ENCODE measurements around the gene EIF2B5. TPM values are rescaled to one million over a fixed set of nuclear protein-coding genes. Genes with fewer than 3 reads are reported as not detected.

Gene EIF2B5
- total and polyA plus RNA-seq, 9 of the 15 experiments (the other 6 are each of a cell fraction or from before 2014, with no cell fraction given) = 19.1 to 92.4 (median 74.0) TPM

DNA sequence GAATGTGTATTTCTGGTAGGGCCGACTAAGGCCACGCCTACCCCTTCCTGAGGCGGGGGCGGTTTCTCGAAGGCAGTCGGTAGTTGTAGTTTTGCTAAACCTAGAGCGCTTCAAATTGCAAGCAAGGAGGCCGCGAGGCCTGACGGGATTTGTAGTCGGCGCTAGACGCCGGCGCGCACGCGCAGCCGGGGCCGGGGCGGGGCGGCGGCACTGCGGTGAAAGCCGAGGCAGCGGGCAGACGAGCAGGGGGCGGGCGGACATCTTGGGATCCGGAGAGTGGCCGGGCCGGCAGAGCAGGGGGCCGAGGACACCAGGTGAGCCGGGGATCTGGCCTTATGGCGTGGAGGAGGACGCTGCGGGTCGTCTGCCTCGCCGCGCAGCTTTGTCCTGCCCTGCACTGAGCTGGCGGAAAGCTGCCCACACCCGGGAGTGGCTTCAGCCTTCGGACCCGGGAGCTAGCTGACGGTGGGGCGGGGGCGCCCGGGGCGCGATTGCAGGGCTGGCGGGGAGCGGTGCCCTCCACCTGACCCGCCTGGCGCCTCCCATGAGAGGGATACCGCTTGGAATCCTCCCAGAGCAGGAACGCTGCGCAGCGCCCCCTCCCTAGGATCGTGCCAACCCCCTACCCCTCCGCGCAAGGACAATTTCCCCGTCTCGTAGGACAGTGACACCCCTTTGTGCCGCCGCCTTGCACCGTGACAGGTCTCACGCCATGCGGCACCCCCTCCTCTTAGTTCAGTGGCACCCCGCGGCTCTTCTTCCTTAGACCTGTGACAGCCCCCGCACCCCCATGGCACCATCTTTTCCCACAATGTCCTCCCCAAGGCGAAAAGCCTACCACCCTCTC lies 39.7 kb downstream of the EIF2B5 start, which contains the start of gene AP2M1 (continued):
- TF ChIP-seq YY1 (IDR thresholded peaks at IDR 0.05; ENCODE audit: borderline replicate concordance in 1 of 3, control insufficient read depth in 1 of 3, extremely low read depth in 1 of 3, insufficient read depth in 3 of 3, insufficient read length in 1 of 3, insufficient replicate concordance in 2 of 3, low read depth in 1 of 3, low read length in 2 of 3) (peak; percentile 57 to 94 (median 92)), NFRKB (IDR thresholded peaks at IDR 0.05; ENCODE audit: low read depth) (peak; percentile 32; the same call in 1 of the 2 replicates), ZFX (CRISPR knock-in tag; IDR thresholded peaks at IDR 0.05) (peak; percentile 69), SMARCA4 (IDR thresholded peaks at IDR 0.05) (0 out of 2 replicates have a peak, but pooled peaks have one; percentile 20), ELF1 (tag; IDR thresholded peaks at IDR 0.05) (peak; percentile 83), ZNF140 (CRISPR knock-in tag; IDR thresholded peaks at IDR 0.05) (no peak)
- TF ChIP-seq, protein P1, sequence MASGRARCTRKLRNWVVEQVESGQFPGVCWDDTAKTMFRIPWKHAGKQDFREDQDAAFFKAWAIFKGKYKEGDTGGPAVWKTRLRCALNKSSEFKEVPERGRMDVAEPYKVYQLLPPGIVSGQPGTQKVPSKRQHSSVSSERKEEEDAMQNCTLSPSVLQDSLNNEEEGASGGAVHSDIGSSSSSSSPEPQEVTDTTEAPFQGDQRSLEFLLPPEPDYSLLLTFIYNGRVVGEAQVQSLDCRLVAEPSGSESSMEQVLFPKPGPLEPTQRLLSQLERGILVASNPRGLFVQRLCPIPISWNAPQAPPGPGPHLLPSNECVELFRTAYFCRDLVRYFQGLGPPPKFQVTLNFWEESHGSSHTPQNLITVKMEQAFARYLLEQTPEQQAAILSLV (tag; IDR thresholded peaks at IDR 0.05) = no peak
- TF ChIP-seq, protein P2, sequence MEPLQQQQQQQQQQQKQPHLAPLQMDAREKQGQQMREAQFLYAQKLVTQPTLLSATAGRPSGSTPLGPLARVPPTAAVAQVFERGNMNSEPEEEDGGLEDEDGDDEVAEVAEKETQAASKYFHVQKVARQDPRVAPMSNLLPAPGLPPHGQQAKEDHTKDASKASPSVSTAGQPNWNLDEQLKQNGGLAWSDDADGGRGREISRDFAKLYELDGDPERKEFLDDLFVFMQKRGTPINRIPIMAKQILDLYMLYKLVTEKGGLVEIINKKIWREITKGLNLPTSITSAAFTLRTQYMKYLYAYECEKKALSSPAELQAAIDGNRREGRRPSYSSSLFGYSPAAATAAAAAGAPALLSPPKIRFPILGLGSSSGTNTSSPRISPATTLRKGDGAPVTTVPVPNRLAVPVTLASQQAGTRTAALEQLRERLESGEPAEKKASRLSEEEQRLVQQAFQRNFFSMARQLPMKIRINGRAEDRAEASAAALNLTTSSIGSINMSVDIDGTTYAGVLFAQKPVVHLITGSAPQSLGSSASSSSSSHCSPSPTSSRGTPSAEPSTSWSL (CRISPR knock-in tag; IDR thresholded peaks at IDR 0.05; ENCODE audit: borderline replicate concordance) = 0 out of 2 replicates have a peak, but pooled peaks have one; percentile 69
- TF ChIP-seq, protein P3, sequence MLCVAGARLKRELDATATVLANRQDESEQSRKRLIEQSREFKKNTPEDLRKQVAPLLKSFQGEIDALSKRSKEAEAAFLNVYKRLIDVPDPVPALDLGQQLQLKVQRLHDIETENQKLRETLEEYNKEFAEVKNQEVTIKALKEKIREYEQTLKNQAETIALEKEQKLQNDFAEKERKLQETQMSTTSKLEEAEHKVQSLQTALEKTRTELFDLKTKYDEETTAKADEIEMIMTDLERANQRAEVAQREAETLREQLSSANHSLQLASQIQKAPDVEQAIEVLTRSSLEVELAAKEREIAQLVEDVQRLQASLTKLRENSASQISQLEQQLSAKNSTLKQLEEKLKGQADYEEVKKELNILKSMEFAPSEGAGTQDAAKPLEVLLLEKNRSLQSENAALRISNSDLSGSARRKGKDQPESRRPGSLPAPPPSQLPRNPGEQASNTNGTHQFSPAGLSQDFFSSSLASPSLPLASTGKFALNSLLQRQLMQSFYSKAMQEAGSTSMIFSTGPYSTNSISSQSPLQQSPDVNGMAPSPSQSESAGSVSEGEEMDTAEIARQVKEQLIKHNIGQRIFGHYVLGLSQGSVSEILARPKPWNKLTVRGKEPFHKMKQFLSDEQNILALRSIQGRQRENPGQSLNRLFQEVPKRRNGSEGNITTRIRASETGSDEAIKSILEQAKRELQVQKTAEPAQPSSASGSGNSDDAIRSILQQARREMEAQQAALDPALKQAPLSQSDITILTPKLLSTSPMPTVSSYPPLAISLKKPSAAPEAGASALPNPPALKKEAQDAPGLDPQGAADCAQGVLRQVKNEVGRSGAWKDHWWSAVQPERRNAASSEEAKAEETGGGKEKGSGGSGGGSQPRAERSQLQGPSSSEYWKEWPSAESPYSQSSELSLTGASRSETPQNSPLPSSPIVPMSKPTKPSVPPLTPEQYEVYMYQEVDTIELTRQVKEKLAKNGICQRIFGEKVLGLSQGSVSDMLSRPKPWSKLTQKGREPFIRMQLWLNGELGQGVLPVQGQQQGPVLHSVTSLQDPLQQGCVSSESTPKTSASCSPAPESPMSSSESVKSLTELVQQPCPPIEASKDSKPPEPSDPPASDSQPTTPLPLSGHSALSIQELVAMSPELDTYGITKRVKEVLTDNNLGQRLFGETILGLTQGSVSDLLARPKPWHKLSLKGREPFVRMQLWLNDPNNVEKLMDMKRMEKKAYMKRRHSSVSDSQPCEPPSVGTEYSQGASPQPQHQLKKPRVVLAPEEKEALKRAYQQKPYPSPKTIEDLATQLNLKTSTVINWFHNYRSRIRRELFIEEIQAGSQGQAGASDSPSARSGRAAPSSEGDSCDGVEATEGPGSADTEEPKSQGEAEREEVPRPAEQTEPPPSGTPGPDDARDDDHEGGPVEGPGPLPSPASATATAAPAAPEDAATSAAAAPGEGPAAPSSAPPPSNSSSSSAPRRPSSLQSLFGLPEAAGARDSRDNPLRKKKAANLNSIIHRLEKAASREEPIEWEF (CRISPR knock-in tag; IDR thresholded peaks at IDR 0.05) = no peak
- TF ChIP-seq, protein P4, sequence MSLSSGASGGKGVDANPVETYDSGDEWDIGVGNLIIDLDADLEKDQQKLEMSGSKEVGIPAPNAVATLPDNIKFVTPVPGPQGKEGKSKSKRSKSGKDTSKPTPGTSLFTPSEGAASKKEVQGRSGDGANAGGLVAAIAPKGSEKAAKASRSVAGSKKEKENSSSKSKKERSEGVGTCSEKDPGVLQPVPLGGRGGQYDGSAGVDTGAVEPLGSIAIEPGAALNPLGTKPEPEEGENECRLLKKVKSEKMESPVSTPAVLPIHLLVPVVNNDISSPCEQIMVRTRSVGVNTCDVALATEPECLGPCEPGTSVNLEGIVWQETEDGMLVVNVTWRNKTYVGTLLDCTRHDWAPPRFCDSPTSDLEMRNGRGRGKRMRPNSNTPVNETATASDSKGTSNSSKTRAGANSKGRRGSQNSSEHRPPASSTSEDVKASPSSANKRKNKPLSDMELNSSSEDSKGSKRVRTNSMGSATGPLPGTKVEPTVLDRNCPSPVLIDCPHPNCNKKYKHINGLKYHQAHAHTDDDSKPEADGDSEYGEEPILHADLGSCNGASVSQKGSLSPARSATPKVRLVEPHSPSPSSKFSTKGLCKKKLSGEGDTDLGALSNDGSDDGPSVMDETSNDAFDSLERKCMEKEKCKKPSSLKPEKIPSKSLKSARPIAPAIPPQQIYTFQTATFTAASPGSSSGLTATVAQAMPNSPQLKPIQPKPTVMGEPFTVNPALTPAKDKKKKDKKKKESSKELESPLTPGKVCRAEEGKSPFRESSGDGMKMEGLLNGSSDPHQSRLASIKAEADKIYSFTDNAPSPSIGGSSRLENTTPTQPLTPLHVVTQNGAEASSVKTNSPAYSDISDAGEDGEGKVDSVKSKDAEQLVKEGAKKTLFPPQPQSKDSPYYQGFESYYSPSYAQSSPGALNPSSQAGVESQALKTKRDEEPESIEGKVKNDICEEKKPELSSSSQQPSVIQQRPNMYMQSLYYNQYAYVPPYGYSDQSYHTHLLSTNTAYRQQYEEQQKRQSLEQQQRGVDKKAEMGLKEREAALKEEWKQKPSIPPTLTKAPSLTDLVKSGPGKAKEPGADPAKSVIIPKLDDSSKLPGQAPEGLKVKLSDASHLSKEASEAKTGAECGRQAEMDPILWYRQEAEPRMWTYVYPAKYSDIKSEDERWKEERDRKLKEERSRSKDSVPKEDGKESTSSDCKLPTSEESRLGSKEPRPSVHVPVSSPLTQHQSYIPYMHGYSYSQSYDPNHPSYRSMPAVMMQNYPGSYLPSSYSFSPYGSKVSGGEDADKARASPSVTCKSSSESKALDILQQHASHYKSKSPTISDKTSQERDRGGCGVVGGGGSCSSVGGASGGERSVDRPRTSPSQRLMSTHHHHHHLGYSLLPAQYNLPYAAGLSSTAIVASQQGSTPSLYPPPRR (CRISPR knock-in tag; IDR thresholded peaks at IDR 0.05; ENCODE audit: borderline replicate concordance) = peak; percentile 54; the same call in 1 of the 2 replicates
- TF ChIP-seq, protein P5, sequence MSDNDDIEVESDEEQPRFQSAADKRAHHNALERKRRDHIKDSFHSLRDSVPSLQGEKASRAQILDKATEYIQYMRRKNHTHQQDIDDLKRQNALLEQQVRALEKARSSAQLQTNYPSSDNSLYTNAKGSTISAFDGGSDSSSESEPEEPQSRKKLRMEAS (CRISPR knock-in tag; IDR thresholded peaks at IDR 0.05) = peak; percentile 48
